OCI-LY3 (cell line): ENCODE measurements around the gene PDZRN3.

Source experiments
- H2AFZ ChIP-seq: fragments of 200-600, 300-600 bp; shearing (Covaris generic); 2 replicates; pipeline ENCODE4 v1.6.0; 2014; ENCODE audit warnings: antibody characterized with exemption, low read depth, low read length
- H3K27ac ChIP-seq: fragments of 200-600, 300-600 bp; sonication (generic); 2 replicates; pipeline ENCODE4 v1.5.1; 2014; ENCODE audit warnings: mild to moderate bottlenecking, low read length, moderate library complexity, mixed read lengths
- H3K27me3 ChIP-seq: fragments of 200-600, 300-600 bp; sonication (generic); 2 replicates; pipeline ENCODE4 v1.6.1; 2014; ENCODE audit warnings: low read depth, low read length, mixed read lengths
- H3K36me3 ChIP-seq: fragments of 200-600, 300-600 bp; sonication (generic); replicated peaks from 2 replicates; pipeline ENCODE3; 2014; ENCODE audit warnings: low read depth, low read length, mixed read lengths
- H3K4me1 ChIP-seq: fragments of 300-600, 200-600 bp; sonication (generic); 2 replicates; pipeline ENCODE4 v1.6.1; 2014; ENCODE audit warnings: low read length, mixed read lengths
- H3K4me2 ChIP-seq: fragments of 200-600, 300-600 bp; sonication (generic); 2 replicates; pipeline ENCODE4 v1.6.1; 2014; ENCODE audit warnings: low read length, mixed read lengths
- H3K4me3 ChIP-seq: fragments of 300-600, 200-600 bp; sonication (generic); 2 replicates; pipeline ENCODE4 v1.5.1; 2014; ENCODE audit warnings: antibody characterized with exemption, mild to moderate bottlenecking, low read length, moderate library complexity
- H3K79me2 ChIP-seq: fragments of 300-600, 200-600 bp; shearing (Covaris generic); 2 replicates; pipeline ENCODE4 v1.6.1; 2014; ENCODE audit warnings: mild to moderate bottlenecking, low read length, mixed read lengths
- H3K9ac ChIP-seq: fragments of 300-600, 200-600 bp; shearing (Covaris generic); 2 replicates; pipeline ENCODE4 v1.6.0; 2014; ENCODE audit warnings: mild to moderate bottlenecking, low read length, moderate library complexity
- H3K9me3 ChIP-seq: fragments of 200-600, 300-600 bp; shearing (Covaris generic); 2 replicates; pipeline ENCODE4 v1.6.1; 2014; ENCODE audit warnings: low read length, mixed read lengths; ENCODE audit not compliant: insufficient read depth
- H4K20me1 ChIP-seq: fragments of 200-600, 300-600 bp; sonication (generic); 2 replicates; pipeline ENCODE4 v1.6.1; 2016; ENCODE audit warnings: low read length, mixed read lengths; ENCODE audit not compliant: insufficient read depth
- CTCF ChIP-seq: fragments of 200-600, 300-600 bp; sonication (generic); IDR thresholded peaks from 2 replicates; pipeline ENCODE4 v1.5.1; 2014; ENCODE audit warnings: antibody characterized with exemption, low read length, low read depth
- EZH2phosphoT487 ChIP-seq: fragments of 200-600 bp; shearing (Covaris generic); IDR thresholded peaks from 2 replicates; pipeline ENCODE4 v1.6.1; 2018; ENCODE audit warnings: antibody characterized with exemption, mixed run types, low read depth

The PDZRN3 gene

DNA sequence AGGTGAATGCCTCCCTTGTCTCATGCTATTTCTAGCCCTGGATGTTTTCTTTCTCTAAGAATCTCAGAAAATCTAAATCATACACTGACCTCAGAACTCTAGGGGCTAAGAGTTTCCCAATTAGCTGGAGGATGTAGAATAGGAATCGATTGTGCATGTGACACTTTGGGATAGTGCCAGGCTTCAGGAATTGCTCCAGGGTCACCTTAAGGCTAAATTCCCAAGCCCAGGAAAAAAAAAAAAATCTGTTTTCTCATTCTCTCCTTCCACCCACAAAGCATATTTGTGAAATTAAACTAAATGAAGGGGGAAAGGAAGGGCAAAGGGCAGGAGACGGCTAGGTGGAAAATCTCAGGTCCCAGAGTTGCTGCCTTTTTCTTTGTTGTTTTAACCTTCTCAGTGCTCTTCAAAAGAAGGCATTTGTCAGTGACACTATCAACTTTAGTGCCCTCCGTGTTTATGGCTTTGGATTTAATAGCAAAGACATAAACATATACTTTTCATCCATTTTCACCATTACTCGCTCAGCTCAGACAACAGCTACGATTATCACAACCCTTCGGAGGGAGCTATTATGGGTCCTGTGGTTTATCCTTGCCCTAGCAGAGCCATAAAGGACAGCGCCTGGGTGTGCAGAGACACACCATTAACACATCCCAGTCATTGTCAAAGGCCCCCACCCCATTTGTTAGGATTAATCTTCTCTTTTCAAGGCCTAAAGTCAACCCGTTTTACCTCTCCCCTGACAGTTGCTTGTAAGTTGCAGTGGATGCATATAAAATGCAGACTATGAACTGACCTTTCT is 271.7 kb downstream of the PDZRN3 start:
- Histone ChIP-seq H3K4me2 (no peak overlapping the region), H3K27me3 (peaks cover 35% of the 10 kb centered on the region), H3K79me2 (no peaks in the 10 kb centered on the region), H3K27ac (no peak overlapping the region), H3K9ac (no peak overlapping the region), H3K4me1 (no peaks in the 10 kb centered on the region), H4K20me1 (no peaks in the 10 kb centered on the region), H3K36me3 (no peaks in the 10 kb centered on the region), H2AFZ (no peak overlapping the region), H3K4me3 (no peak overlapping the region), H3K9me3 (no peaks in the 10 kb centered on the region)
- TF ChIP-seq EZH2phosphoT487: no peak
- TF ChIP-seq CTCF: no peak

DNA sequence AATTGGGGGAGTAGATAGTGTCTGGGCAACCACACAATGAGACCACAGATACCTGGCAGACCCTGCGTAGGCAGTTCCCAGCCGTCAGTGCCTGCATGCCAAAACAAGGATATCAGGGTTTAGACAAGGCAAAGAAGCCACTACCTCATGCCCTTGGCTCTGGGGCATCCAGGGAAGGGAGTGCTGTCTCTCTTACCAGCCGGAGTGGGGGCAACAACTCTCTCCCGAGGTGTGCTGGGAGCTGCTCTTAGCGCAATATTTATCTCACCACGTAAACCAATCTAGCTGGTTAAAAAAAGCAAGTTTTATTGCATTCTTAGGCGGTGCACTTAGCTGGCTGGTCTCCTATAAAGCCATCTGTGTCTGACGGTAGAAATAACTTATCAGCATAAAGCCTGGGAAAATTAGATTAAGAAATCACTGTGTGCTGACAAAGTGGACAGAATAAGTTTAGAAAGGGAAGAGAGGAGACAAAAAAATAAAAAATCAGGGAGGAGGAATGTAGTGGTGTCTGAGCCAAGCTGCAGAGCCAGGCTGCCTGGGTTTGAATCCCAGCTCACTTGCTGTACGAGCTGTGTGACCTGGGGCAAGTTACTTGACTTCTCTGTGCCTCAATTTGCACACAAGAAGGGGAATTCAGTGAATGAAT is 273.2 kb downstream of the PDZRN3 start:
- Histone ChIP-seq H3K4me3 (no peak overlapping the region), H3K9ac (no peak overlapping the region), H3K27ac (no peak overlapping the region), H4K20me1 (no peaks in the 10 kb centered on the region), H3K4me2 (no peak overlapping the region), H3K4me1 (no peaks in the 10 kb centered on the region), H3K9me3 (no peaks in the 10 kb centered on the region), H2AFZ (no peak overlapping the region), H3K79me2 (no peaks in the 10 kb centered on the region), H3K27me3 (peaks cover 40% of the 10 kb centered on the region), H3K36me3 (no peaks in the 10 kb centered on the region)
- TF ChIP-seq CTCF (no peak), EZH2phosphoT487 (no peak)

- Histone ChIP-seq H3K4me3 (no peak overlapping the region), H3K27ac (no peak overlapping the region), H4K20me1 (no peaks in the 10 kb centered on the region), H3K27me3 (peaks cover 45% of the 10 kb centered on the region), H3K4me1 (no peaks in the 10 kb centered on the region), H3K79me2 (no peaks in the 10 kb centered on the region), H3K36me3 (no peaks in the 10 kb centered on the region), H2AFZ (no peak overlapping the region), H3K9me3 (no peaks in the 10 kb centered on the region), H3K4me2 (no peak overlapping the region), H3K9ac (no peak overlapping the region)
- TF ChIP-seq EZH2phosphoT487 (no peak), CTCF (no peak)
These were observed 273.7 kb downstream of the PDZRN3 start for GRCh38 chr3:73350996-73351395.

DNA sequence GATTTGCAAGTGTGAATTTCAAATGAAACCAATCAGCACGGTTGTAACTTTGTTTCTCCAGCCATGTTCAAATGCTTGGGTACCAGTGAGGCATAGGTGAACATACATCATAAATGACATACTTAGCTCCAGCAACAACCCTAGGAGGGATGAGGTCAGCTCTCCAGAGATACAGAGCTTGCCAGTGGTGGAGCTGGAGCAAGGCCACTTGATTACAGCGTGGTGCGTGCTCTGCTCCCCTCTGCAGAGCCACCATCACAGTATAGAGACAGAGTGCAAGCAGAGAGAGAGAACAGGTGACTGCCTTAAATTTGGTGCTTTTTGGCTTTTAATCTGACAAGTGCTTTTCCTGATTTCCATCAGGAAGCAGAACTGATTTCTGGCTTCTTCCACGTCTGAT is 275.1 kb downstream of the PDZRN3 start:
- Histone ChIP-seq H3K9ac (no peak overlapping the region), H3K27ac (no peak overlapping the region), H3K4me2 (no peak overlapping the region)

More for the DNA sequence above, 275.1 kb downstream of the PDZRN3 start:
- Histone ChIP-seq H3K27me3 (peaks cover 54% of the 10 kb centered on the region), H2AFZ (no peak overlapping the region), H3K36me3 (no peaks in the 10 kb centered on the region), H3K4me3 (no peak overlapping the region), H3K4me1 (no peaks in the 10 kb centered on the region), H3K79me2 (no peaks in the 10 kb centered on the region), H3K9me3 (no peaks in the 10 kb centered on the region), H4K20me1 (no peaks in the 10 kb centered on the region)
- TF ChIP-seq CTCF: no peak
- TF ChIP-seq EZH2phosphoT487: no peak
